Lower leg skin (tissue), 4 donors: ENCODE results near the gene FZD8. TPM values are rescaled to one million over a fixed set of nuclear protein-coding genes. Genes with fewer than 3 reads are reported as not detected.

ENCODE experiments used
- DNase-seq, 2 donors: peaks; one replicate each; pipeline ENCODE4 v3.0.0-alpha.2; 2019; ENCODE audit warnings: low spot score in 2 of 2
- H3K4me3 ChIP-seq: fragments of 200-600 bp; sonication (generic); 2 replicates; pipeline ENCODE4 v1.5.1; 2017; ENCODE audit warnings: mild to moderate bottlenecking, low read depth; ENCODE audit not compliant: poor library complexity, severe bottlenecking
- POLR2A ChIP-seq, 2 donors: fragments of 450-650 bp; IDR thresholded peaks; one replicate each; pipeline ENCODE4 v1.6.1; 2016 to 2017; ENCODE audit warnings: antibody characterized with exemption in 2 of 2, mild to moderate bottlenecking in 1 of 2, moderate library complexity in 1 of 2
- WGBS, 2 donors: methylation state at CpG; one replicate each; pipeline ENCODE4 v1.1.5; 2018; 5-methylcytosine and 5-hydroxymethylcytosine counted together
- intact Hi-C: fragments of 100-400 bp; cut with DNase I; formaldehyde crosslinking; loops from one replicate; pipeline ENCODE4 v1.15.0; 2023; ENCODE audit warnings: low total_unique reads
- total RNA-seq, 4 donors: library from RNA; depleted of rRNA; stranded (reverse); fragments of >200 nt; gene quantifications; one replicate each; pipeline ENCODE4 v1.1.0, GENCODE V29; 2016
- TF ChIP-seq, protein P1 (sequence below), 3 donors: fragments of 450-650 bp; IDR thresholded peaks; one replicate each; pipeline ENCODE4 v1.5.1; 2016; ENCODE audit warnings: antibody characterized with exemption in 3 of 3, mild to moderate bottlenecking in 3 of 3, moderate library complexity in 2 of 3

Gene FZD8
- total RNA-seq, 4 donors from 2014 or later, result 5.2 to 13.1 (median 8.6) TPM

DNA sequence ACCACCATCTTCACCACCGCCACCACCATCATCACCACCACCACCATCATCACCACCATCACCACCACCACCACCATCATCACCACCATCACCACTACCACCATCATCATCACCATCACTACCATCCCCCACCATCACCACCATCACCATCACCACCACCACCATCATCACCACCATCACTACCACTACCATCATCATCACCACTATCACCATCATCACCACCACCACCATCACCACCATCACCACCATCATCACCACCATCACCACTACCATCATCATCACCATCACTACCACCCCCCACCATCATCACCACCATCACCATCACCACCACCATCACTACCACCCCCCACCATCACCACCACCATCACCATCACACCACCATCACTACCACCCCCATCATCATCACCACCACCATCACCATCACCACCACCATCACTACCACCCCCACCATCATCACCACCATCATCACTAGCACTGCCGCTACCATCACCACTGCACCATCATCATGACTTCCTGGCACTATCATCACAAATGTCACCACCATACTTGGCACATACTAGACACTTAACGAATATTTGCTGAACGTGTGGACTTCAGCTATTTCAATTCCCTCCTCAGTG lies 25.3 kb upstream of the FZD8 start:
- intact Hi-C loops, result no loop called here
- no peak for DNase-seq
- 82 to 85% methylated on average over 4 of the region's 4 CpGs for WGBS, 2 donors
- TF ChIP-seq POLR2A (IDR thresholded peaks at IDR 0.05), result no peak
- TF ChIP-seq, protein P1, sequence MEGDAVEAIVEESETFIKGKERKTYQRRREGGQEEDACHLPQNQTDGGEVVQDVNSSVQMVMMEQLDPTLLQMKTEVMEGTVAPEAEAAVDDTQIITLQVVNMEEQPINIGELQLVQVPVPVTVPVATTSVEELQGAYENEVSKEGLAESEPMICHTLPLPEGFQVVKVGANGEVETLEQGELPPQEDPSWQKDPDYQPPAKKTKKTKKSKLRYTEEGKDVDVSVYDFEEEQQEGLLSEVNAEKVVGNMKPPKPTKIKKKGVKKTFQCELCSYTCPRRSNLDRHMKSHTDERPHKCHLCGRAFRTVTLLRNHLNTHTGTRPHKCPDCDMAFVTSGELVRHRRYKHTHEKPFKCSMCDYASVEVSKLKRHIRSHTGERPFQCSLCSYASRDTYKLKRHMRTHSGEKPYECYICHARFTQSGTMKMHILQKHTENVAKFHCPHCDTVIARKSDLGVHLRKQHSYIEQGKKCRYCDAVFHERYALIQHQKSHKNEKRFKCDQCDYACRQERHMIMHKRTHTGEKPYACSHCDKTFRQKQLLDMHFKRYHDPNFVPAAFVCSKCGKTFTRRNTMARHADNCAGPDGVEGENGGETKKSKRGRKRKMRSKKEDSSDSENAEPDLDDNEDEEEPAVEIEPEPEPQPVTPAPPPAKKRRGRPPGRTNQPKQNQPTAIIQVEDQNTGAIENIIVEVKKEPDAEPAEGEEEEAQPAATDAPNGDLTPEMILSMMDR (IDR thresholded peaks at IDR 0.05), result no peak
- no peak overlapping the region for H3K4me3 ChIP-seq

DNA sequence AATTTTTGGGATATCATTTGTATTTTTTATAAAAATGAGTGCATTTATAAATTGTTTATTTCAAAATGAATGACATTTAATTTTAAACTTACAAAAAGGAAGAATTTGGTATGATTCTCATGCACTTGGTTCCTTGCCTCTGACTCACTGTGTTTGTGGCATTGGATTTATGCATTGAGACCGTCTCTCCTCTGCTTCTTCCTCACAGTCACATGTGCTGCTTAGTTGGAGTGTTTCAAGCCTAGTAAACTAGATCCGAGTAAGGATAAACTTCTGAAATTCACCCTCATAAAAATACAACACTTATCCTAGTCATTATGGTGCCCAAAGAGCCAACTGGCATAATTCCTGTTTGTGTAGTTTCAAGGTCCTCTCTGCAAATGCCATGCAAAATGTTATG lies 19.1 kb upstream of the FZD8 start:
- 67 to 90% methylated on average over 2 of the region's 2 CpGs for WGBS, 2 donors
- H3K4me3 ChIP-seq, result no peak overlapping the region
- intact Hi-C loops, result no loop called here
- no peak for TF ChIP-seq POLR2A (IDR thresholded peaks at IDR 0.05)
- TF ChIP-seq, protein P1 (IDR thresholded peaks at IDR 0.05), result no peak
- no peak for DNase-seq

DNA sequence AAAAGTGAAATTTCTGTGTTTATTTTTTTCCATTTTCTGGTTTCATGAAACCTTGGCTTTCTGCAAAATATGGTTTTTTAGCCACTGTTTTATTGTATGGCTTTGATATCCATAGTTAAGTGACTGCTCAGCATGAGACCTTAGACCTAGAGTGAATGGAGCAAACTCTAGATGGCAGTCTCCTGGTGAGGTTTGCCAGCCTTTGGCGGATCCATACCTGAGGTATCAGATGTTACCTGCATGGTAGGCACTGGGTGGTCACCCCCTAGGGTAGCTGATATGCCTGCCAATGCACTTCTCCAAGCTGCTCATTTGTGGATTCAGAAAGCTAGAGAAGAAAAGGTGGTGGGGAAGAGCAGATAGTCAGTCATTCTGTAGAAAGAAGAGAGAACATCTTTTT lies 17.4 kb upstream of the FZD8 start:
- no peak for DNase-seq
- intact Hi-C loops, result no loop called here
- 90 to 100% methylated on average over 1 of the region's 1 CpG for WGBS, 2 donors
- no peak overlapping the region for H3K4me3 ChIP-seq
- TF ChIP-seq, protein P1 (IDR thresholded peaks at IDR 0.05), result no peak
- TF ChIP-seq POLR2A (IDR thresholded peaks at IDR 0.05), result no peak

DNA sequence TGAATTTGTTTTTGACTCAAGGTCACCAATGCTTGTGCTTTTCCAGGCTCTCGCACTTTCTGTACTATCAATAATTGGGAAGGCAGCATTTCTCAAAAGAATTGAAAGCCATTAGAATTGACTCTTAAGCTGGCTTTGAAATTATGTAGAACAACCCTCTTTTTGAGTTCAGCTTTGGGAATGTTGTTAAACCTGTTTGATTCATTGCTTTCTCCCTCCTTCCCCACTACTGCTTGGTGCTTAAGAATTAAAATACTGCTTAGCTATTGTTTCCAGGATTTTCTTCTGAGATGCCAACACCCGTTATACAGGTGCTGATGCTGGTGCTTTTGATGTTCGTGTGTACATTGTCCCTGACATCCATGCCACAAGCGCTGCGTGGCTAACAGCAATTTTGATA lies 15.5 kb upstream of the FZD8 start:
- no peak for DNase-seq
- intact Hi-C loops, result no loop called here
- TF ChIP-seq, protein P1 (IDR thresholded peaks at IDR 0.05), result no peak
- no peak for TF ChIP-seq POLR2A (IDR thresholded peaks at IDR 0.05)
- WGBS, 2 donors, result 56 to 62% methylated on average over 5 of the region's 5 CpGs
- H3K4me3 ChIP-seq, result no peak overlapping the region

DNA sequence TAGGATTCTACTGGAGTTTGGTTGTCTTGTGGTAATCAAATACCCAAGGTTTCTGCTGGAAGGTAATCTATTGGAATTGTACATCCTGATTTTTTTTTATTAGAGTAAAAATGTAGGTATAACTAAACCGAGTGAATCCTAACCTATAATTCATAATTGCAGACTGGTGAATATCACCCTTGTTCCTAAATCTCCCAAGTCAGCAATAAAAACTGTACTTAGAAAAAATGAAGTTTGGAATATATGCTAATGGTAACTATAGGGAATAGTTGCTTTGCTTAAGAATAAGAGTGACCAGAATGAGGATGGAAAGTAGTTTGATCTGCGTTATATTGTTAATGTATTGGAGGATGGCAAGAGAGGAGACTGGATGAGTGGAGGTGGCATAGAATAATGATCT lies 10.7 kb upstream of the FZD8 start:
- intact Hi-C loops, result no loop called here
- TF ChIP-seq POLR2A (IDR thresholded peaks at IDR 0.05), result no peak
- TF ChIP-seq, protein P1 (IDR thresholded peaks at IDR 0.05), result no peak
- H3K4me3 ChIP-seq, result no peak overlapping the region
- WGBS, 2 donors, result 81 to 93% methylated on average over 2 of the region's 2 CpGs
- DNase-seq, result no peak

DNA sequence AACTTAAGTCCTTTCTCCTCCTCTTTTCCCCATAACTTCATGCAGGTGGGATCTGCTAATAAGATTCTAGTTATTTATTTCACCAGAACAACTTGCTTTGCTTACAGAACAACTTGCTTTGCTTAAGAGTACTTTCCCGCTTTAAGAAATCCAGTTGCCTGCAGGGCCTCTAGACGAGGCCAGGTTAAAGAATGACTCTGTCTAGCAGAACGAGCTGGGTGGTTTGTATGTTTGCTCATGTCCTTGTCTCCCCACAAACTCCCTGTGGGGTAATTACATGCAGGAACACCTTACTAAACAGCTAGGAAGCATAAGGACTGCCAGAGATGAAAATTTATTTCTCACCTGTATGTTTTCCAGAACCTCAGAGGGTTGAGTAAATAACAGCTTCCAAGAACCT lies 8.8 kb upstream of the FZD8 start:
- DNase-seq, result no peak
- H3K4me3 ChIP-seq, result no peak overlapping the region
- no peak for TF ChIP-seq POLR2A (IDR thresholded peaks at IDR 0.05)
- TF ChIP-seq, protein P1 (IDR thresholded peaks at IDR 0.05), result no peak
- 49 to 64% methylated on average over 3 of the region's 3 CpGs for WGBS, 2 donors
- intact Hi-C loops, result no loop called here
